Frontal cortex (tissue), 4 donors: Measurements from ENCODE around the gene ZBTB25. TPM values are rescaled to one million over a fixed set of nuclear protein-coding genes. Genes with fewer than 3 reads are reported as not detected.
"Not testable (repeated sequence)": the region's sequence is repeated elsewhere in the genome, so short reads cannot be mapped to it uniquely, and the experiment has no call there.

Experiments used
- DNase-seq, 2 donors: peaks; one replicate each; pipeline ENCODE4 v3.0.0; 2012; ENCODE audit warnings: low spot score in 2 of 2
- FAIRE-seq: peaks from 2 replicates; lab custom pipeline; 2012; peaks lifted over from hg19 to GRCh38; lab: Jason Lieb, UNC
- total RNA-seq: library from RNA; depleted of rRNA; stranded (reverse); fragments of >200 nt; gene quantifications from one replicate; pipeline ENCODE4 v1.2.3, GENCODE V29; 2014
- donor health status: control.
- donor health status: control.
- donor health status: control.

Gene ZBTB25
- total RNA-seq, 1 donor from 2014 or later: 15.5 TPM

GRCh38 chr14:64517667-64518066 lies 14.0 kb upstream of the ZBTB25 start:
- DNase-seq, FAIRE-seq: not testable (repeated sequence)

DNA sequence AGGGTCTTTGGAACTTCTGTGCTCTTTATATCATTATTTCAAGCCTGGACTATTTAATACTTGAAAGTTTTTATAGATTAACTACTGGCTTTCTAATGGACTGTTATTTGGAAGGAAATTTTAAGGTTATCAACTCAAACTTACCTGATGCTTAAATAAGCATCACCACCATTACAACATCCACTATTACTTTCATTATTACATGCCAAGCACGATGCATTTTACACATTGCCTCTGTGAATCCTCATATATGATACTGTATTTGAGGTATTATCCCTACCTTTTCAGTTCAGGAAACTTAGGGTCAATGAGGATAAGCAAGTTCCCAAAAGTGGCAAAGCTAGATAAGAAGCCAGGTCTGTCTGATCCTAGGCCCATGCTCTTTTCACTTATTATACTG lies 13.3 kb upstream of the ZBTB25 start:
- FAIRE-seq: no peak

DNA sequence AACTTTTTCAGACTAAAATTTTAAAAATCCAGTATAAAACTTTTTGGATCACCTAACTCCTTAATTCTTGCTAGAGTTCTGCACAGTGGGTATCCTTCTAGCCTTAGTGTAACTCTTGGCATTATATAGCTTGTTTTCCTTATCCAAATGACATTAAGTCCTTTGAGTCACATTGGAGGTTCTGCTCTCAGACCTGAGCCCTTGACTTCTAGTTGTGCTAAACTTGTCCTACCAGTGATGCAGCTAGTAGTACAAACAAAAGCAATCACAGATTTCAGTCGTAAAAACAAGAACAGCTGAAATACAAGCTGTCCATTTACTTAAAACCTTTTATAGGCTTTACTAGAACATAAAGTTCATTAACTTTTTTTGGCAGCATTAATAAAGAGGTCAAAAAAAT lies 11.4 kb upstream of the ZBTB25 start:
- DNase-seq (no peak), FAIRE-seq (no peak)

More for the DNA sequence above, 13.3 kb upstream of the ZBTB25 start:
- DNase-seq: no peak

DNA sequence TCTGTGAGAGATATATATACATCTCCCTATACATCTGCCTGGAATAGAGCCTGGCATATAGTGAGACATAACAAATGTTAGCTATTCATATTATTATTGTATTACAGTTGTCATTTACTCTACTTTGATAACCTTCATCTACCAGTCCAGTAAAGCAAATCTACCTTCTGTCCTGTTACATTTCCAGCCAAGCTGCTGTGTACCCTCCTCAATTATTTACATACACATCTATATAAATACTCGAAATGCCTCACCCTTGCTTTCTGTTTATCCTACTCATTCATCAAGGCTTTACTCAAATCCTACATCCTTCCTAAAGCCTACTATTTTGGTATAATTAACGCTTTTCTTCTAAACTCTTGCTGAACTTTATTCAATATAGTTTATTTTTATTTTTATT lies 9.6 kb upstream of the ZBTB25 start:
- no peak for DNase-seq
- FAIRE-seq: no peak

- FAIRE-seq: no peak
- peak; percentile 31 to 34 for DNase-seq
Observed at GRCh38 chr14:64510825-64511671, 7.4 kb upstream of the ZBTB25 start.

- DNase-seq (no peak), FAIRE-seq (no peak)
Observed at GRCh38 chr14:64509036-64509435, 5.4 kb upstream of the ZBTB25 start.

DNA sequence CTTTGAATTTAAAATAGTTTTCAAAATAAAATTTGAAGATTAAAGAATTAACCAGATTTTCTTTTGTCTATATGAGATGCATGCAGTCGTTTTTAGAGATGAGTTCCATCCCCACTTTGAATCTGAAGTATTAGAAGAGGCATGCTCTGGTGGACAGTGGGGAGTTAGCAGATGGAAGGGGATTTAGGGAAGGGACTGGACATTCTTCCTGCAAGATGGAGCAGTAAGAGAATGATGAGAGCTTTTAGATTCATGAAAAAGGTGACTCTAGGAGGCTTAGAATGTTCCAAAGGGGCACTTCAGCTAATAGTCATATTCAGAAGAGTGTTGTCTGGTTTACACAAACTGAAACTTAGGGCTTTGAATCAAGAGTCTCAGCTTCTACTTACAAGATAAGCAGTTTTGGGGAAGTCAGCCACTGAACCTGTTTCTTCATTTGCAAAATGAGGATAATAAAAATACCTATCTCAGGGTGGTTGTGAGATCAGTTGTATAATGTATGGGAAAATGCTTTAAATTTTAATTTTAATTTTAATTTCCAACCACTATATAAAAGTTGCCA lies 4.7 kb upstream of the ZBTB25 start:
- FAIRE-seq (no peak), DNase-seq (no peak)

DNA sequence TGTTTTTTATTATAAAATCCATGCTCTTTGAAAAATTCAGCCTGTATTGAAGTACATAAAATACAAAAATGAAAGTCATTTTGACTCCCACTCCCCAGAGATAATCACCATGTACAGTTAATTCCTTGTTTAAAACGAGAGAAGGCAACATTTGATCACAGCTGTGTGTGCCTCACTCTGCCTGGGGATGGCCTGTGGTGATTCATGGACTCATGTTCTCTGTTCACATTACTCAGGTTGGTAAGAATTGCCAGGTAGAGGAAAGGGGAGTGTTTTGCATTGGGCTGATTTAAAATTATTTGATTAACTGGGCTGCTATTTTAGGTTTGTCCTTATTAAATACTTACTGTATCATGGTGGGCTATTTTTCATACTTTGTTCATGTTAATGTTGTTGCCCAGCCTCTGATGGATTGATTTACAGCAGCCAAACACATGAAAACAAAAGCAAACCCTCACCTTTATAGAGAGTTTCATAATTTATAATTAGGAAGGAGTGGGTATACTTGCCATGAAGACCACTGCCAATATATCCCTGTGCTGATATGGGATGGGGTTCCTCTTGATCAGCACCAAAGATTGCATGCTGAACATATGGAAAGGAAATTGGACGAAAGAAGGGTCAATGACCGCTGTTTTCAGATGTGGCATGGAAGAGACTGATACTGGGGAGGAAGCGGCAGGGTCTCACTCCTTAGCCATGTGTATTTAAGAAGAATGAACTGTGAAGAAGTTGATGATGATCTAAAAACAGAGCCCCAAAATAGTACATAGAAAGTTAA lies 3.9 kb upstream of the ZBTB25 start:
- DNase-seq: no peak
- no peak for FAIRE-seq

DNA sequence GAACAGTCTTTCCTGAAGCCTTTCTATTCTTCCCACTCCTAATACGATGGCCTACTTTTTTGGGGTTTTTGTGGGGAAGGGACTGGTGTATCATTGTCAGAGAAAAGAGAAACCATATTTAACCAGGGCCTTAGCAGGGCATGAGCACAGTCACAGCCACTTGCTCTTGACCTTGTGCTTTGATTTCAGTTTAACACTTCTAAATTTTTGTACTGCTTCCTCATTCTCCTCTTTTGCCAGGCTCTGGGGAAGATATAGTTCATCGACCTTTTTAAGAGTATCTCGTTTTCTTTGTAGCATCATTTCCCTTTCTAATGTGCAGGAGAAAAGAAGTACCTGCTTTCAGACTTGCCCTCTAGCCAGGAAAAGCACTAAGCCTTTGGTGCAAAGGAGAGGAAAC lies 3.1 kb upstream of the ZBTB25 start:
- no peak for FAIRE-seq
- DNase-seq: no peak

GRCh38 chr14:64504897-64505794 lies 1.5 kb upstream of the ZBTB25 start:
- peak; percentile 68 to 70 for DNase-seq
- no peak for FAIRE-seq

GRCh38 chr14:64504310-64504896 lies 765 bp upstream of the ZBTB25 start, which contains the start of gene ZBTB1:
TSS of gene ZBTB1 (plus strand) at chr14:64504770. CDS start at chr14:64521505, 16,735 bp downstream.
- DNase-seq (peak; percentile 59 to 80), FAIRE-seq (no peak)

DNA sequence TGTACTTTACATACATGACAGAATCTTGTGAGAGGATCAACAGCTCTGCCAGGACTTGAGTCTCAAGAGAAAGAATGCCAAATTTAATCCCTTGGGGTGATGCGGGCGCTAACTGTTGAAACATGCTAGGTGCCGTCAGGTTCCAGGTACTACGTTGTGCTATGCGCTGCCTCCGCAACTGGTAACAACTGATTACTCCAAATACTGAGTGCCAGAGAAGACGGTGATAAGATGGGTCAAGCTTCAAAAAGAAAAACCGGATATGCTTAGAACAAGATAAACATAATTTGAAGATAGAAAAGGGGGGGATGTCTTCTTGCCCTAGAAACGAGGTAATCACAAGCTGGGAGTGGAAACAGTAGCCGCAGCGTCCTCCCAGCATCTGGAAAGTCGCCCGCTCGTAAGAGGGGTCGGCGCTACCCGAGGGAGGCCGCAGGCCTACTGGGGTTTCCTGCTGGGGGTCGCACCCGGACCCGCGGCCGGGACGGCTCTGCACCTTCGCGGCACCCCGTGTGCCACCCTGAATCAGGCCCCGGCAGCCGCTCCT lies 678 bp downstream of the ZBTB25 start:
- no peak for DNase-seq
- FAIRE-seq: no peak

DNA sequence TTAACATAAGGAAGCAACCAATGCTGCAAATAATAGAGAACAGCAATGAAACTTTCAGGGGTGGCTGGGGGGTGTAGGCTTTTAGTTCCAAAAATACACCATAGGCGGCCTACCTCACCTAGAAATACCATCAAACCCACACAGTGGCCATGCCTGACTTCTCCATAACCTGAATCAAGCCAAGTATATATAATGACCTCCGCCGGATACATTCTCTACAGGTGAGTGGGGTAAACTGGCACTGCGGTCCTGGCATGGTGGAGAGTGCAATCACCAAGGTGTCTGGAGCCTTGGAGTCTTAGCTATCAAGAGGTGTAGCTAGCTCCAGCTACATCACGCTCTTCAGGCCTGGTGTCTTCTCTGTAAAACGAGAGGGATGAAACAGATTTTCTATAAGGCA lies 1.2 kb downstream of the ZBTB25 start:
- DNase-seq: no peak
- no peak for FAIRE-seq

DNA sequence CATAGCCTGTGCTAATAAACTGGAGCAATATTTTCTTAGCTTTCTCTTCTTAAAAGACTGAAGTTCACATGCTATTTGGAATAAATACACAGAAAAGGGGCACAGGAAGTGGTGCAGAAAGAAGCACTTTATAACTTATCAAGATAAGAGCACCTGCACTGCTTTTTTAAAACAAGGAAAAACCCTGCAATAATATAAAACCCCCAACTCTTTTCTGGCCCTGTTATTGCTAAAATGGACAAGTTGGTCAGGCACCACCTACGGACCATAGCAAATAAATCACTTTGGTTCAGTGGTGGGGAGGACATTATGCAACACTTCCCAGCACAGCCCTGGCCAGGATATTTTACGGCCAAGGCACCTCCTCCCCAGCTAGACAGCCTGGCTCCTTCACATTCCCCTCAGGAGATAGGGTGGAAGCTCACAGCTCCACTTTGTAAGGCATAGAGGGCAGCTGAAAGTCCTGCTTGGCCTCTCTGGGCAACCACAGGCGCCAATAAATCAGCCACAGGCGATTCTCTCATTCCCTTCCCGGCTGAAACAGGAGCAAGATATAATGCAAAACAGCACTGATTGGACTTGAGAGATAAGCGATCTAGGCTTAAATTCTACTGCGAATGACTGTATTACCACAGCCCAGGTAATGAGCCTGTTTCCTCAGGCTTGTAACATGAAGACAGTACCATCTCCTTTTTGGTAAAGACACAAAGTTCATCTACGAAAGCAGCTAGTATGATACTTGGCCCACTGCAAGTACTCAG lies 2.0 kb downstream of the ZBTB25 start:
- DNase-seq: no peak
- FAIRE-seq: no peak

DNA sequence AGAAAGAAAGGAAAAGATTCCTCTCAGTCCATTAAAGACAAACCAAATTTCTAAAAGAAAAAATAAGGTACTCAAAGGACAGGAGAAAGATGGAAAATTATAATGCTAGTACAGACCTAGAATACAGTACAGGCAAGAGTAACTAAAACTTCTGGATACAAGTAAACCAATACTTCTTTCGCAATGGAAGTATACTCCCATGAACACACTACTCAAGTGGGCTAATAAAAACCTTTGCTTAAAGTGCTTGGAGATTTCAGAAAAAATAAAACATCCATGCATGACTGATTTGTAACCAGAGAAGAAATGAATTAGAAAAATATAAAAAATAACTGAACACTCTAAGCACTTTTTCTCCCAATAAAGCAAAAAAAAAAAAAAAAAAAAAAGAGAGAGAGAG lies 3.5 kb downstream of the ZBTB25 start:
- DNase-seq (no peak), FAIRE-seq (no peak)

GRCh38 chr14:64496764-64497163 lies 6.9 kb downstream of the ZBTB25 start:
- no peak for DNase-seq
- no peak for FAIRE-seq

GRCh38 chr14:64495252-64495651 lies 8.4 kb downstream of the ZBTB25 start:
- FAIRE-seq (no peak), DNase-seq (no peak)

GRCh38 chr14:64493455-64493854 lies 10.2 kb downstream of the ZBTB25 start:
- FAIRE-seq: no peak
- no peak for DNase-seq
